CD4-positive, alpha-beta T cell (primary cell): ENCODE results near the gene TRAPPC6A. TPM values are rescaled to one million over a fixed set of nuclear protein-coding genes. Genes with fewer than 3 reads are reported as not detected.

Source experiments
- ATAC-seq: fragments of 200-7000 bp; cut with Tn5 transposase; one replicate; pipeline ENCODE4 v1.10.0; 2022; ENCODE audit warnings: mild to moderate bottlenecking; ENCODE audit not compliant: poor library complexity
- CTCF ChIA-PET: fragments of 350-600 bp; sonication (Branson Sonifier 250); formaldehyde crosslinking; loops from one replicate; lab custom pipeline; 2021; ENCODE audit warnings: antibody characterized with exemption, inconsistent platforms; lab: Charles Lee
- POLR2A ChIA-PET: fragments of 350-600 bp; sonication (Branson Sonifier 250); formaldehyde crosslinking; loops from one replicate; lab custom pipeline; 2021; ENCODE audit warnings: antibody characterized with exemption, inconsistent platforms; lab: Charles Lee
- DNase-seq, 14 experiments: peaks; one replicate each; pipeline ENCODE4 v3.0.0-alpha.2; 2013 to 2020; ENCODE audit warnings: mixed read lengths in 2 of 14
- H3K27ac ChIP-seq, 2 donors: one replicate each; pipeline versions ENCODE4 v1.5.1 to v1.7.0; 2013; ENCODE audit warnings: low read length in 2 of 2, low read depth in 1 of 2, mild to moderate bottlenecking in 1 of 2
- H3K27me3 ChIP-seq, 2 experiments: 1 replicate in 1 of 2; 2 replicates in 1 of 2; pipeline versions ENCODE4 v1.6.1 to v1.7.0; 2013; ENCODE audit warnings: low read length in 2 of 2, control low read depth in 1 of 2, mild to moderate bottlenecking in 1 of 2, moderate library complexity in 1 of 2; ENCODE audit not compliant: insufficient read depth in 2 of 2, control insufficient read depth in 1 of 2
- H3K36me3 ChIP-seq: one replicate; pipeline ENCODE4 v1.6.1; 2013; ENCODE audit warnings: low read length, control low read depth; ENCODE audit not compliant: insufficient read depth
- H3K4me1 ChIP-seq: one replicate; pipeline ENCODE4 v1.6.1; 2013; ENCODE audit warnings: low read length, control low read depth; ENCODE audit not compliant: insufficient read depth
- H3K4me3 ChIP-seq: one replicate; pipeline ENCODE4 v1.5.1; 2013; ENCODE audit warnings: mild to moderate bottlenecking, low read length, moderate library complexity
- H3K9me3 ChIP-seq, 2 experiments: 1 replicate in 1 of 2; 2 replicates in 1 of 2; pipeline versions ENCODE4 v1.6.1 to v1.7.0; 2013; ENCODE audit warnings: low read length in 2 of 2, mild to moderate bottlenecking in 2 of 2, control low read depth in 1 of 2, moderate library complexity in 1 of 2; ENCODE audit not compliant: control insufficient read depth in 1 of 2, insufficient read depth in 1 of 2
- H3K27ac Mint-ChIP-seq: one replicate; pipeline ENCODE4 v1.8.0; 2020; ENCODE audit warnings: mixed read lengths
- H3K27me3 Mint-ChIP-seq: one replicate; pipeline ENCODE4 v1.8.0; 2021; ENCODE audit warnings: mixed read lengths
- H3K36me3 Mint-ChIP-seq: one replicate; pipeline ENCODE4 v1.8.0; 2021; ENCODE audit warnings: low read depth, mixed read lengths
- H3K4me1 Mint-ChIP-seq: one replicate; pipeline ENCODE4 v1.8.0; 2021; ENCODE audit warnings: low read depth, mixed read lengths
- H3K4me3 Mint-ChIP-seq: one replicate; pipeline ENCODE4 v1.8.0; 2020; ENCODE audit warnings: mild to moderate bottlenecking, mixed read lengths
- H3K9me3 Mint-ChIP-seq: one replicate; pipeline ENCODE4 v1.8.0; 2020; ENCODE audit warnings: mixed read lengths
- intact Hi-C, 2 experiments: fragments of 100-400 bp; cut with DNase I in 1 of 2; cut with micrococcal nuclease in 1 of 2; formaldehyde crosslinking; loops; one replicate each; pipeline versions ENCODE4 v1.15.1 to v1.9.0; 2023 to 2025; cut with DNase I, micrococcal nuclease
- total RNA-seq, 174 experiments: library from RNA in 2 of 174; stranded (reverse) in 2 of 174; gene quantifications; one replicate each; pipeline ENCODE4 v1.2.3 and lab custom pipeline; 2021 to 2026
- TF ChIP-seq, protein P1 (sequence below): fragments of 200-600 bp; IDR thresholded peaks from one replicate; pipeline ENCODE4 v1.8.0; 2022; ENCODE audit warnings: antibody characterized with exemption, mild to moderate bottlenecking

The TRAPPC6A gene
- total RNA-seq, 2 experiments from 2014 or later = 32.0 to 38.8 TPM

DNA sequence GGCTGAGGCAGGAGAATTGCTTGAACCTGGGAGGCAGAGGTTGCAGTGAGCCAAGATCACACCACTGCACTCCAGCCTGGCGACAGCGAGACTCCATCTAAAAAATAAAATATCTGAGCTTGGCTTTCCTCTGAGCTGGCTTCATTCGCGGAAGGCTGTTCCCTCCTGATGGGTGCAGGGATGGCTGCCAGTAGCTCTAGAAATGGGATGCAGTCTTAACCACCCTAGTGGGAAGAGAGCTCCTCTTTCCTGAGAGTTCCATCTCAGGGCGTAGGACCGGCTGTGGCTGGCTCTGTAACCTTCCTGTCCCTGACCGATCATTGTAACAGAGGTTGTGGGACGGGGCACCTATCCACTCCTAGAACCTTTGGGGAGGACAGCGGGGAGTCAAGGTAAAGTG, 52.7 kb downstream of the TRAPPC6A start:
- Histone ChIP-seq H3K4me1 (peaks cover 27% of the 10 kb centered on the region), H3K9me3 (no peaks in the 10 kb centered on the region), H3K27me3 (no peaks in the 10 kb centered on the region), H3K4me3 (no peak overlapping the region), H3K27ac (no peak overlapping the region), H3K36me3 (no peaks in the 10 kb centered on the region)
- ATAC-seq (no peak), DNase-seq (no peak)
- H3K4me1 Mint-ChIP-seq = peaks cover 35% of the 10 kb centered on the region
- no peaks in the 10 kb centered on the region for H3K36me3 Mint-ChIP-seq
- no peaks in the 10 kb centered on the region for H3K27me3 Mint-ChIP-seq
- intact Hi-C loops = loop anchor here in 1 of 2 experiments (5.0 kb wide), 2 partner anchors 33 to 62 kb away; partner anchors contain the start of gene PPP1R37
- no peak overlapping the region for H3K4me3 Mint-ChIP-seq
- POLR2A ChIA-PET = interaction anchor here (0.8 kb wide), 1 partner anchor 32 kb away, joined by 3 read pairs; the partner anchor contains the start of gene PPP1R37
- TF ChIP-seq, protein P1, sequence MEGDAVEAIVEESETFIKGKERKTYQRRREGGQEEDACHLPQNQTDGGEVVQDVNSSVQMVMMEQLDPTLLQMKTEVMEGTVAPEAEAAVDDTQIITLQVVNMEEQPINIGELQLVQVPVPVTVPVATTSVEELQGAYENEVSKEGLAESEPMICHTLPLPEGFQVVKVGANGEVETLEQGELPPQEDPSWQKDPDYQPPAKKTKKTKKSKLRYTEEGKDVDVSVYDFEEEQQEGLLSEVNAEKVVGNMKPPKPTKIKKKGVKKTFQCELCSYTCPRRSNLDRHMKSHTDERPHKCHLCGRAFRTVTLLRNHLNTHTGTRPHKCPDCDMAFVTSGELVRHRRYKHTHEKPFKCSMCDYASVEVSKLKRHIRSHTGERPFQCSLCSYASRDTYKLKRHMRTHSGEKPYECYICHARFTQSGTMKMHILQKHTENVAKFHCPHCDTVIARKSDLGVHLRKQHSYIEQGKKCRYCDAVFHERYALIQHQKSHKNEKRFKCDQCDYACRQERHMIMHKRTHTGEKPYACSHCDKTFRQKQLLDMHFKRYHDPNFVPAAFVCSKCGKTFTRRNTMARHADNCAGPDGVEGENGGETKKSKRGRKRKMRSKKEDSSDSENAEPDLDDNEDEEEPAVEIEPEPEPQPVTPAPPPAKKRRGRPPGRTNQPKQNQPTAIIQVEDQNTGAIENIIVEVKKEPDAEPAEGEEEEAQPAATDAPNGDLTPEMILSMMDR = no peak
- no peak overlapping the region for H3K27ac Mint-ChIP-seq
- H3K9me3 Mint-ChIP-seq = no peaks in the 10 kb centered on the region
- CTCF ChIA-PET = interaction anchor here (0.7 kb wide), 1 partner anchor 46 kb away, joined by 3 read pairs; the partner anchor contains the start of gene GEMIN7

GRCh38 chr19:45124021-45124420, 54.0 kb downstream of the TRAPPC6A start:
- intact Hi-C loops = no loop called here
- no peak overlapping the region for H3K27ac Mint-ChIP-seq
- POLR2A ChIA-PET = no interaction called here

DNA sequence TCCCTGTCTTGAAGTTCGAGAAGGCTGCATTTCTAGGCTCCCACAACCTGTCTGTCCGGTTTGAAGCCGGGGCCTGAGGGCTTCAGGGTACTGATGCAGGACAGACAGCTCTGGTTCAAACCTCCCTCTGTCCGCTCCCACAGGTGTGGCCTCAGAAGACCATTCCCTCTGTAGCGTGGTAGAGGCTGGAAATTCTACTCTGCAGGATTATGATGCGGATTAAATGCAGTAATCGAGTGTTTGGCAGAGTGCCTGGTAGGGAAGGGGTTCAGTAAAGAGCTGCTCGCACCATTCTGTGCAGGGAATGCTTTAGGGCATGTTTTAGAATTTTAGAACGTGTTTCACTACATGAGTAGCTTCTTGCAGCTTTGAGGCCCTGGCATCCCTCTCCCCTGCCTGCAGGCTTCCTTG, 54.6 kb downstream of the TRAPPC6A start:
- H3K9me3 ChIP-seq = no peaks in the 10 kb centered on the region
- TF ChIP-seq, protein P1 = no peak
- no peaks in the 10 kb centered on the region for H3K36me3 ChIP-seq
- H3K9me3 Mint-ChIP-seq = no peaks in the 10 kb centered on the region
- peaks cover 47% of the 10 kb centered on the region for H3K4me1 Mint-ChIP-seq
- peaks cover 39% of the 10 kb centered on the region for H3K4me1 ChIP-seq
- no peaks in the 10 kb centered on the region for H3K27me3 ChIP-seq
- H3K27ac ChIP-seq = no peak overlapping the region
- ChIA-PET CTCF (no interaction called here), POLR2A (no interaction called here)
- intact Hi-C loops = no loop called here
- H3K4me3 ChIP-seq = no peak overlapping the region
- no peaks in the 10 kb centered on the region for H3K36me3 Mint-ChIP-seq
- H3K27ac Mint-ChIP-seq = no peak overlapping the region
- DNase-seq = no peak
- no peak for ATAC-seq
- H3K27me3 Mint-ChIP-seq = no peaks in the 10 kb centered on the region
- no peak overlapping the region for H3K4me3 Mint-ChIP-seq

More at GRCh38 chr19:45124021-45124420, 54.0 kb downstream of the TRAPPC6A start:
- TF ChIP-seq, protein P1 = no peak
- no peaks in the 10 kb centered on the region for H3K36me3 ChIP-seq
- no peak overlapping the region for H3K4me3 ChIP-seq
- H3K4me3 Mint-ChIP-seq = no peak overlapping the region
- no peaks in the 10 kb centered on the region for H3K27me3 ChIP-seq
- CTCF ChIA-PET = no interaction called here
- no peaks in the 10 kb centered on the region for H3K36me3 Mint-ChIP-seq
- H3K4me1 ChIP-seq = peaks cover 33% of the 10 kb centered on the region
- H3K9me3 Mint-ChIP-seq = no peaks in the 10 kb centered on the region
- H3K27me3 Mint-ChIP-seq = no peaks in the 10 kb centered on the region
- peaks cover 41% of the 10 kb centered on the region for H3K4me1 Mint-ChIP-seq
- H3K9me3 ChIP-seq = no peaks in the 10 kb centered on the region
- ATAC-seq = no peak
- no peak overlapping the region for H3K27ac ChIP-seq
- DNase-seq = no peak
